Right forelimb (tissue), 1 donor: ENCODE data around the gene C1orf141.
"Not testable (repeated sequence)": the region's sequence is repeated elsewhere in the genome, so short reads cannot be mapped to it uniquely, and the experiment has no call there.

Source experiments
- DNase-seq: peaks from one replicate; pipeline ENCODE4 v3.0.0-alpha.2; 2018

Gene C1orf141

DNA sequence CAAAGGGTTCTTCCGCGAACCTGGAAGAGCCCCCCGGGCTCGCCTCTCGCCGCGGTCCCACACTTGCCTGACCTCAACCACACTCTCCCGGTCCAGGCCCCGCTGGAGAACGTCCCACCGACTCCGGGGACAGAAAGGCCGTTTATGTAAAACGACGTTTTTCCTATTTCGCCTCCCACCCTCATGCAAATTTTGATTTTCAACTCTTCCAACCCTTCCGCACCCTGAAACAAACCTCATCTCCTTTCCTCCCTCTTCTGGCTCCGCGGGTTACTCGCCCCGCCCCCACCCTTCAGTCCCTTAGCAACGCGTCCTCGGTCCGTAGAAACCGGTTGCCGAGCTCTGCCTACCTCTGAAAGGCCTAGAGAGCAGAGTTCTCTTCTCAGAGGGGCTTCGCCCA is at the start of gene C1orf141:
TSS of gene C1orf141 (minus strand) at position 276 of the 400 bp plus-strand sequence. CDS start 7,730 bp downstream, outside the sequence.
- peak; percentile 47 for DNase-seq

GRCh38 chr1:67175530-67176087 is 40.8 kb upstream of the C1orf141 start:
- no peak for DNase-seq

DNA sequence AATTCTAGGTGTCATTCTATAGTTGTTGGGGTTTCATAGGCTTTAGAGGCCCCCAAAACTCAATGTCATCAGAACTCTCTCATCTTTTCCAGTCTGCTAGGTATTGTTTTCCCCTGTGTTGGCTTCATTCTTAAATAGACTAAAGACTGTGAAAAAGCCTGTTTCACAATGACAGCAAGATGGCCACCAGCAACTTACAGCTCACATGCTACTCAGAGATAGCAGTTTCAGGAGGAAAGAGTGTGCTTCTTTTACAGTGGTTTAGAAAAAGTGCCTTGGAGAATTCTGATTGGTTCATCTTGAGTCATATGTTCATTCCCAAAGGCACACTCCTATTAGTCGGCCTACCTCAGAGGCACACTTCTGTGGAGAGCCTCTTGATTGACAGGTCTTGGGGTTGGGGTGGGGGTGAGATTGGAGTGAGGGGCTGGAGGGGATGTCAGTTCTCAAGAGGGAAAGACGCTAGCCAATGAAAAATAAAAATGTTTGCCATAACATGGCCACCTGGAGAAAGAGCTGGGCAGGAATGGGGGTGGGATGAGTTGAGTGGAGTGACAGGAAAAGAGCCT is 40.0 kb upstream of the C1orf141 start:
- no peak for DNase-seq

DNA sequence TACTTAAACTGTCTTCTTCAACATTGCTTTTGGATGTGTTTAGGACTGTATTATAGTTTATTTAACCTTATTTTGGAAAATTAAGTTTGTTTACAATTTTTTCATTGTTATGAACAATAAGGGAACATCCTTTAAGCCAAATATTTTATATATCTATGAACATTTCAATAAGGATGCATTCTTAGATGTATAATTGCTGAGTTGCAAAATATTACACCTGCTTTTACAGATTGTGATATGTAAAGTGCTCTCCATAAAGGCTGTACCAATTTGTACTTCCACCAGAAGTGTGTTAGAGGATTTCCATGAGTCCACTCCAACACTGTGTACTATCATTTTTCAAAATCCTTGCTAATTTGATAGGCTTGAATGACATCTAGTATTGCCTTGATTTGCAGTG is 39.2 kb upstream of the C1orf141 start:
- no peak for DNase-seq

DNA sequence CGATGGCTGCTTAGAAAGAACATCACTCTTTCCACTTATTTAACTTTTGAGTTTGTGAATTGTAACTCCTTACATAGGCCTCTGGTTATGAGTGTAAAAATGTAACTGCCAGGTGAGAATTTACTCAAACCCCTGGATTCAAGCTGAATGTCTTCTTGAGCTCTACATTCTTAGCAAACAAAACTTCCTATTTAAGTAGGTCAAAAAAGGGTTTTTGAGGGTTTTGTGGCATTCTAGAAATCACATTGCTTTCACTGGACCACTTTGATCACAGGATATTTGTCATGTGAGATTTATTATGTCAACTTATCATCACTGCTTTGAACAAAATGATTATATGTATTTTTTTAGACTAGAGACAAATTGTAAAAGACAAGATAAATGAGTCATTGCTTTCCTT is 37.2 kb upstream of the C1orf141 start:
- DNase-seq = no peak

DNA sequence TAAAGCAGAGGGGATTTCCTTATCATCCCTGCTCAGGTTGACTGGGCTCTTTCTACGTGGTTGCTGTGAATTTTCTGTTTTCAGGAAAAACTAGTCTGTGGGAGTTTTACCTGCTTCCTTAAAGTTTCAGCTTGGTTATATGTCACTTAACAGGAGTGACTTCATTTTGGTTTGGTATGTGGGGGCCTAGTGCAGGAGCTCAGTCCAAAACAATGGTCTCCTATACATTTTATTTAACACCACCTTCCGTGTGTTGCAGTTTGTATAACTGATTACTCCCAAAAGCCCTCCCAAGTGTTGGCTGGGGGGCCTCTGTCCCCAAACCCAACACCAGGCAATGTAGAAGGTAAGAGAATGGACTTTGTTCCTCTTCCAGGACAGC is 36.8 kb upstream of the C1orf141 start:
- no peak for DNase-seq

- DNase-seq = no peak
Measured at GRCh38 chr1:67170751-67171573, 36.2 kb upstream of the C1orf141 start.

GRCh38 chr1:67169932-67170331 is 35.2 kb upstream of the C1orf141 start:
- no peak for DNase-seq

DNA sequence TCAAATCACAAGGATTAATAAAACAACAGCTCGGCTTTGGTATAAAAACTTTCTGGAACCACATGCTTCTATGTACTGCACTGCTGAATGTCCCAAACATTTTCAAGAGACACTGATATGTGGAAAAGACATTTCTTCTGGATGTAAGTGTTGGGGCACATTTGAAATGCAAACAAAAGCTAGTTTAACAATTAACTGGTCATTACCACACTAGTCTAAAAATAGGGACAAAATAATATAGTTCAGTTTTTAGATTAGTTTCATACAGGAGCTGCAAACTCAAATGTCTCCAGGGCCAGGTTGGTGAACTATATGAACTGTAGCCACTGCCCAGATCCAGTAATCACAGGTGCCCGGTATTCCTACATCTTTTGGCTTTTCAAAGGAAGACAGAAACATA is 34.7 kb upstream of the C1orf141 start:
- DNase-seq = no peak

DNA sequence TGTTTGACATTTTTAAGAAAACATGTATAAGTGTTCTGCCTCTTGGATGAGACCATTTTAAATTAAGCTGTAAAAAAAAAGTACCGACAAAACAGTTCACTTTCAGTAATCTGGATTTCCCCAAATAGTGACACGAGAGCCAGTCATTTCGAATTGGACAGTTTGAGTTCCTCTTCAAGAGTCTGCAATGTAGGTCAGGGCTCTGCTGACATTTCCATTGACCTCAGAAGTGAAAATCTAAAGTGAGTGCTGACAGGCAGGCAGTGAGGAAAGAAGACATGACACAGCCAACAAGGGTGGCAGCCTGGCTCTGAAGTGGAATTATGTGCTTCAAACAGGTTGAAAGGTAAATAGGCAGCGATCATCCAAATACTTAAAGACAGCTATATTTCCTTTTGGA is 31.4 kb upstream of the C1orf141 start, which contains the start of gene IL23R:
TSS of gene IL23R (plus strand) at position 259 of the 400 bp plus-strand sequence. CDS start 1,667 bp downstream, outside the sequence.
- DNase-seq = no peak

GRCh38 chr1:67165468-67166041 is 30.8 kb upstream of the C1orf141 start:
- no peak for DNase-seq

DNA sequence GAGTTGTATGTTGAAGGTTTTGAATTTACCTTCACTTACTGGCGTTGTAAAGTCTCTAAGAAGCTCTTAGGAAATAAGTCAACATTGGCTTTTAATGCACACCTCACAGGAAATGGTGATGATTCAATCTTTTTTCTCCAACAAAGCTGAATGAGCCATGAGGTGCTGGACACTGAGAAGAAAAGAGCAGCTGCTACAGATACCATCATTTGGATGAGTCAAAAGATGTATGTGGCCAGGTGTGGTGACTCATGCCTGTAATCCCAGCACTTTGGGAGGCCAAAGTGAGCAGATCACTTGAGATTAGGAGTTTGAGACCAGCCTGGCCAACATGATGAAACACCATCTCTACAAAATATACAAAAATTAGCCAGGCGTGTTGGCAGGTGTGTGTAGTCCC is 28.2 kb upstream of the C1orf141 start:
- DNase-seq = no peak

GRCh38 chr1:67159233-67159632 is 24.5 kb upstream of the C1orf141 start:
- DNase-seq = no peak

DNA sequence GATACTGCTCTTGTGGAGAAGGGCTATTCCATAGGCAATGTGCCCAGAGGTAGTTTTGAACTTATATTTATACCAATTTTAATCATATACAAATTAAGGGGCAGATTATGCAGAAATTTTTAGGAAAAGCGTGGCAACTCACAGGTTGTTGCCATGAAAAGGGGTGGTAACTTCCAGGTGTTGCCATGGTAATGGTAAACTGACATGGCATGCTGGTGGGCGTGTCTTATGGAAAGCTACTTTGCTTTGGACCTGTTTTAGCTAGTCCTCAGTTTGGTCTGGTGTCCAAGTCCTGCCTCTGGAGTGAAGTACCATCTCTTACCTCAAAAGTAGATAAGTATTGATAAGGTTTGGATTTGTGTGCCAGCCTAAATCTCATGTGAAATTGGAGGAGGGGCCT is 23.6 kb upstream of the C1orf141 start:
- DNase-seq = no peak

DNA sequence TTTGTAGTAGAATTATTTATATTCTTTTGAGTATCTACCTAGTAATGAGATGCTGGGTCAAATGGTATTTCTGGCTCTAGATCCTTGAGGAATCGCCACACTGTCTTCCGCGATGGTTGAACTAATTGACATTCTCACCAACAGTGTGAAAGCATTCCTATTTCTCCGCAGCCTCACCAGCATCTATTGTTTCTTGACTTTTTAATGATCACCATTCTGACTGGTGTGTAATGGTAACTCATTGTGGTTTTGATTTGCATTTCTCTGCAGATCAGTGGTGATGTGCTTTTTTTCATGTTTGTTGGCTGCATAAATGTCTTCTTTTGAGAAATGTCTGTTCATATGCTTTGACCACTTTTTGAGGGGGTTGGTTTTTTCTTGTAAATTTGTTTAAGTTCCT is 16.2 kb upstream of the C1orf141 start:
- no peak for DNase-seq

DNA sequence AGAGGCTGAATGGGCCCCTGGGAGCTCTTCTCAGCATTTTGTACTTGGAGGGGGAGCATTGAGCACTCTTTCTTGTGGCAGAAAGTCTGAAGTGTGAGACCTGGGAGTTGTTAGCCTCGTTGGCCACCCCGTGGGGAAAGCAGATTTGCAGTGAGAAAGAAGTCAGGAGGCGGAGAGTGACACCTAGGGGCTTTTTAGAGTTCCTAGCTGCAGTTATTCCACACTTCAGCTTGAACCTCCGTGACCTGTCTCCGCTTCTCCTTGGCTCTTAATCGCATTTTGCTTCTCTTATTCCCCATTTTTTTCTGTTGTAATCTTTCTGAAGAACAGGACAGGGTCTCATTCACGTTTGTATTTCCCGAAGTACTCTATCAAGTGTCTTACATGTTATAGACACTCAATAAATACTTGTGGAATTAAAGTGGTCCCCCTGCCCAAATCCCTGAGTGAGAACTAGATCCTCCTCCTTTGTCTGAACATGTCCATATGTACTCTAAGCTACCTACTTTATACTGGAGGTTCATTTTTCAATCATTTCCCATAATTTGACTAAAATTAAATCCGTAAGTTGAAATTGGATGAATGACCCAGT is 14.5 kb upstream of the C1orf141 start:
- DNase-seq = peak; percentile 56

- no peak for DNase-seq
Measured at GRCh38 chr1:67148516-67149178, 13.9 kb upstream of the C1orf141 start.

GRCh38 chr1:67147973-67148372 is 13.2 kb upstream of the C1orf141 start:
- DNase-seq = not testable (repeated sequence)

- no peak for DNase-seq
Measured at GRCh38 chr1:67146539-67146938, 11.8 kb upstream of the C1orf141 start.

DNA sequence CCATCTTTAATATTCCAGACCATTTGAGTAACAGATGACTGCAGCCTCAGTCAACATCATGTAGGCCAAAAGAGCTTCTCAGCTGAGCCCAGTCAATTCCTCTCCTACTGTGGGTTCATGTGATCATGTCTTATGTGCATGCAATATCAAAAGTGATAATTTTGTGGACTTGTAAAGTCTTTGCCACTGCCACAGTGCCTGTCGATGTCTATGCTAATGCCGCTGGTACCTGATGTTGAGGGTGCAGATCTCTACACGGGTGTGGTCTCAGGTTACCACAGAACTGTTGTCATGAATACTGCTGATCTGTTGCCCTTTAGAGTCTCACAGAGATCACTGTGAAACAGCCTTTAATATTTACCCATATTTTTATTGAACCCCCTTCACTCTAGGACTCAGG is 11.3 kb upstream of the C1orf141 start:
- no peak for DNase-seq

GRCh38 chr1:67144696-67145095 is 9.9 kb upstream of the C1orf141 start:
- no peak for DNase-seq

- no peak for DNase-seq
Measured at GRCh38 chr1:67143966-67144365, 9.2 kb upstream of the C1orf141 start.

DNA sequence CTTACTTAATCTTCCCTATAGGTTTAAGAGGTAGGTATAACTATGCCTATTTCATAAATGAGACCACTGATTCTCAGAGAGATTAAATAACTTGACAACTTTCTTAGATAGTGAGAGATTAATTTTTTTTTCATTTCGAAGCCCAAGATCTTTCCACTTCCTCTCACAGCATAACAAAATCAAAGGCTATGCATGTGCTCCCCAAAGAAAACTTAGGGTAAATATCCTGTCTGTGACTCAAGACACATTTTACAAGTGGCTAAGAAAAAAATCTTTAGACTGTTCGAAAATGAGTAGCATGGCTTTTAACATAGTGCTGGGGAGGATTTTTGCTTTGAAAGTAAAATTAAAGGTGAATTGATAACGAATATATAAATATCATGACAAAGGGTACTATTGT is 8.2 kb upstream of the C1orf141 start:
- DNase-seq = no peak
